ENCODE results near the gene FANCF.

Gene FANCF

DNA sequence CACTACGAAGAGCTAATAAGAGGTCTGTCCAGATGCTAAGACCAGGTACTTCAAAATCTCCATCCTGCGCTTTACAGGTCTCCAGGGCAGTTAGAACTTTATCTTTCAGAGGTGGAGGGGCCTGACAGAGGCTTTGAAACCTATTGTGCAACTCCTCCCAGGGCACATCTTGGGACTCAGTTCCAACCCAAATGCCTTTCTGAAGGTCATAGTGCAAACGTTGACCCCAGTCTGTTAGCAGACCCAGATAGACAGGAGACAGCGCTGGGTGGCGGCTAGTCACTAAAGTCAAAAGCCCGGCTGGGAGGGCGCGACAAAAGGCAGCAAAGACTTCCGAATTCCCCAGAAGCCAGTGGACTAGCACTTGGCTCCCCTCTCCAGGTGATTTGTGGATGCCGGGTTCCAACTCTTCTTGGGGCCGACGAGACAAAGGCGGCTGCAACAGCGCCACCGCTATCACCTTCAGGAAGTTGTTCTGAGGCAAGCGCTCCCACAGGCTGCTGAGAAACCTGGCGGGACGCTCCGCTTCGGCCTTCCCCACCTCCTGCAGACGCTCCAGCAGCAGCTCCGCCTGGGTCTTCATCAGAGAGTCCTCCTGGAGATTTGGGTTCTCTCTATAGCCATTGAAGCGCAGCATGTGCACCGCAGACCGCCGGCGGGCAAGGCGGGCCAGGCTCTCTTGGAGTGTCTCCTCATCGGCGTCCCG, 728 bp downstream of the FANCF start:
- peak overlapping the region; percentile 87 for H3K4me2 ChIP-seq (ENCODE audit: insufficient read depth, low read length)
- H3K9me3 ChIP-seq (ENCODE audit: insufficient read depth, low read length, severe bottlenecking), result no peaks in the 10 kb centered on the region
- H3K79me2 ChIP-seq (ENCODE audit: insufficient read depth, low read length), result peaks cover 29% of the 10 kb centered on the region
- H3K9ac ChIP-seq (ENCODE audit: low read depth, low read length), result peak overlapping the region; percentile 92
- peak; percentile 67 for ATAC-seq (ENCODE audit: insufficient read depth, low read depth)
- H3K27me3 ChIP-seq (ENCODE audit: insufficient read depth, low read length, poor library complexity), result no peaks in the 10 kb centered on the region
- peaks cover 33% of the 10 kb centered on the region for H3K4me1 ChIP-seq (ENCODE audit: insufficient read depth, low read length)
- peak; percentile 74 for DNase-seq
- H3K36me3 ChIP-seq (ENCODE audit: insufficient read depth, low read length), result peaks cover 6% of the 10 kb centered on the region; the same call in 1 of the 2 replicates
- TF ChIP-seq EZH2 (IDR thresholded peaks at IDR 0.05; ENCODE audit: borderline replicate concordance, low read depth, low read length, severe bottlenecking), result no peak
- TF ChIP-seq, protein P1, sequence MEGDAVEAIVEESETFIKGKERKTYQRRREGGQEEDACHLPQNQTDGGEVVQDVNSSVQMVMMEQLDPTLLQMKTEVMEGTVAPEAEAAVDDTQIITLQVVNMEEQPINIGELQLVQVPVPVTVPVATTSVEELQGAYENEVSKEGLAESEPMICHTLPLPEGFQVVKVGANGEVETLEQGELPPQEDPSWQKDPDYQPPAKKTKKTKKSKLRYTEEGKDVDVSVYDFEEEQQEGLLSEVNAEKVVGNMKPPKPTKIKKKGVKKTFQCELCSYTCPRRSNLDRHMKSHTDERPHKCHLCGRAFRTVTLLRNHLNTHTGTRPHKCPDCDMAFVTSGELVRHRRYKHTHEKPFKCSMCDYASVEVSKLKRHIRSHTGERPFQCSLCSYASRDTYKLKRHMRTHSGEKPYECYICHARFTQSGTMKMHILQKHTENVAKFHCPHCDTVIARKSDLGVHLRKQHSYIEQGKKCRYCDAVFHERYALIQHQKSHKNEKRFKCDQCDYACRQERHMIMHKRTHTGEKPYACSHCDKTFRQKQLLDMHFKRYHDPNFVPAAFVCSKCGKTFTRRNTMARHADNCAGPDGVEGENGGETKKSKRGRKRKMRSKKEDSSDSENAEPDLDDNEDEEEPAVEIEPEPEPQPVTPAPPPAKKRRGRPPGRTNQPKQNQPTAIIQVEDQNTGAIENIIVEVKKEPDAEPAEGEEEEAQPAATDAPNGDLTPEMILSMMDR (IDR thresholded peaks at IDR 0.05; ENCODE audit: borderline replicate concordance, extremely low read depth, low read length, poor library complexity, severe bottlenecking), result peak; percentile 68
- peak overlapping the region; percentile 96 for H3K27ac ChIP-seq (ENCODE audit: low read length)
- peaks cover 3% of the 10 kb centered on the region; the same call in 1 of the 2 replicates for H4K20me1 ChIP-seq (ENCODE audit: insufficient read depth, low read length)
- H2AFZ ChIP-seq (ENCODE audit: low read depth, low read length), result peak overlapping the region; percentile 99
- H3K4me3 ChIP-seq (ENCODE audit: low read depth in 1 of 2, low read length in 2 of 2), result peak overlapping the region; percentile 96 to 99

DNA sequence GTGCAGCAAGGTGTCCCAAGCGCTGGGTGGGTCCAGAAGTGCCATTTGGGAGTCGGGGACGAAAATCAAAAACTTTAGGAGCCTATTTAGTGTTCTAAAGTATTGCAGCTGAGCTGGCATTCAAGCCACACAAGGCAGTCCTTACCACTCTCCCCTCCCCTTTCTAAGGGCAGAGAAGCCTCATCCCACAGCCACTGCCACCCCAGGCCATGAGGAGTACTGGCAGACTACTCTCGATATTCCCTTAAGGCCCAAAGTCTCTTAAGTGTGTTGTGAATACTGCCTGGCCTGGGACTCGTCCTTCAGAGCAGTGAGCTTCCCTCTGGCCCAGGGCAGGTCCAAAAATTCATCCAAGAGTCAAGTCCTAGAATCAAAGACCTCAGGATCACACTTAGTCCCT, 7.8 kb downstream of the FANCF start:
- TF ChIP-seq EZH2 (IDR thresholded peaks at IDR 0.05; ENCODE audit: borderline replicate concordance, low read depth, low read length, severe bottlenecking), result no peak
- TF ChIP-seq, protein P1 (IDR thresholded peaks at IDR 0.05; ENCODE audit: borderline replicate concordance, extremely low read depth, low read length, poor library complexity, severe bottlenecking), result no peak
- DNase-seq, result no peak
- H3K4me1 ChIP-seq (ENCODE audit: insufficient read depth, low read length), result 0 out of 2 replicates have a peak, but pooled peaks cover 2% of the 10 kb centered on the region
- no peak overlapping the region for H3K4me2 ChIP-seq (ENCODE audit: insufficient read depth, low read length)
- H3K79me2 ChIP-seq (ENCODE audit: insufficient read depth, low read length), result peaks cover 2% of the 10 kb centered on the region; the same call in 1 of the 2 replicates
- H4K20me1 ChIP-seq (ENCODE audit: insufficient read depth, low read length), result peaks cover 2% of the 10 kb centered on the region; the same call in 1 of the 2 replicates
- ATAC-seq (ENCODE audit: insufficient read depth, low read depth), result no peak; the same call in 2 of the 3 replicates
- H3K9me3 ChIP-seq (ENCODE audit: insufficient read depth, low read length, severe bottlenecking), result no peaks in the 10 kb centered on the region
- no peaks in the 10 kb centered on the region for H3K36me3 ChIP-seq (ENCODE audit: insufficient read depth, low read length)
- H3K27me3 ChIP-seq (ENCODE audit: insufficient read depth, low read length, poor library complexity), result no peaks in the 10 kb centered on the region
- no peak overlapping the region for H3K27ac ChIP-seq (ENCODE audit: low read length)
- H3K9ac ChIP-seq (ENCODE audit: low read depth, low read length), result no peak overlapping the region
- no peak overlapping the region for H3K4me3 ChIP-seq (ENCODE audit: low read depth in 1 of 2, low read length in 2 of 2)
- H2AFZ ChIP-seq (ENCODE audit: low read depth, low read length), result no peak overlapping the region

DNA sequence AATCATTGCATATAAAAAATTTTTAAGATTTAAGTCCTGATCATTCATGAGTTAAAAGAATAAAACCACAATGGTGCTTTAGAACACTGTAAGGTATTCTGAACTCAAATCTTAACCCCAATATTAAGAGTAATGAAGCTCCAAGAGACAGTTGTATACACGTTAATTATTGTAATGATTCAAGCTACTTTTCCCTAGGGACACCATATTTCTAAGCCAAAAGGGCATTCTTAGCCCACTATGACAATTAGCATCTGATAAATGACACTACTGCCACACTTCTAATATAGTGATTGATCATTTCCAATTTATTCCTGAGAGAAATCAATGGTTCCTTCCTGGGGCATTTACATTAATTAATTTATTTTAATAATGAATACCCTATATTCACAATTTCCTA, 21.7 kb downstream of the FANCF start:
- Histone ChIP-seq H3K79me2 (ENCODE audit: insufficient read depth, low read length) (no peaks in the 10 kb centered on the region), H3K27ac (ENCODE audit: low read length) (no peak overlapping the region), H3K4me3 (ENCODE audit: low read depth in 1 of 2, low read length in 2 of 2) (no peak overlapping the region), H3K4me1 (ENCODE audit: insufficient read depth, low read length) (no peaks in the 10 kb centered on the region), H3K36me3 (ENCODE audit: insufficient read depth, low read length) (no peaks in the 10 kb centered on the region), H2AFZ (ENCODE audit: low read depth, low read length) (no peak overlapping the region), H3K9ac (ENCODE audit: low read depth, low read length) (no peak overlapping the region), H4K20me1 (ENCODE audit: insufficient read depth, low read length) (no peaks in the 10 kb centered on the region), H3K9me3 (ENCODE audit: insufficient read depth, low read length, severe bottlenecking) (no peaks in the 10 kb centered on the region), H3K27me3 (ENCODE audit: insufficient read depth, low read length, poor library complexity) (no peaks in the 10 kb centered on the region), H3K4me2 (ENCODE audit: insufficient read depth, low read length) (no peak overlapping the region)
- DNase-seq (no peak), ATAC-seq (ENCODE audit: insufficient read depth, low read depth) (no peak)
- TF ChIP-seq EZH2 (IDR thresholded peaks at IDR 0.05; ENCODE audit: borderline replicate concordance, low read depth, low read length, severe bottlenecking), result no peak
- TF ChIP-seq, protein P1 (IDR thresholded peaks at IDR 0.05; ENCODE audit: borderline replicate concordance, extremely low read depth, low read length, poor library complexity, severe bottlenecking), result no peak
